Hepatocyte (in vitro differentiated cells): ENCODE data around the gene HLTF.

Source experiments
- CTCF ChIP-seq: fragments of 200-600 bp; sonication (generic); IDR thresholded peaks from 2 replicates; pipeline ENCODE4 v1.5.1; 2016; ENCODE audit warnings: antibody characterized with exemption, mild to moderate bottlenecking; ENCODE audit not compliant: poor library complexity
- EZH2 ChIP-seq: fragments of 200-600 bp; sonication (generic); IDR thresholded peaks from 2 replicates; pipeline ENCODE4 v1.6.1; 2016; ENCODE audit warnings: antibody characterized with exemption, mild to moderate bottlenecking, borderline replicate concordance

GRCh38 chr3:149042789-149043386 is 43.4 kb downstream of the HLTF start:
- TF ChIP-seq CTCF, result no peak
- no peak for TF ChIP-seq EZH2
